Uterus (tissue), 4 donors: ENCODE results near the gene SHROOM4. TPM values are rescaled to one million over a fixed set of nuclear protein-coding genes. Genes with fewer than 3 reads are reported as not detected.

Experiments used
- DNase-seq, 2 donors: peaks; one replicate each; pipeline ENCODE4 v3.0.0-alpha.2; 2019 to 2020
- H3K27ac ChIP-seq, 2 donors: fragments of 200-600 bp; sonication (generic); 1 replicate in 1 of 2; 2 replicates in 1 of 2; pipeline ENCODE4 v1.5.1; 2016 to 2018
- H3K27me3 ChIP-seq, 2 donors: fragments of 200-600 bp; sonication (generic); one replicate each; pipeline ENCODE4 v1.5.1; 2018 to 2019; ENCODE audit warnings: control low read depth in 1 of 2
- H3K36me3 ChIP-seq, 2 donors: fragments of 200-600 bp; sonication (generic); one replicate each; pipeline ENCODE4 v1.5.1; 2019; ENCODE audit warnings: control low read depth in 1 of 2
- H3K4me1 ChIP-seq, 2 donors: fragments of 200-600 bp; sonication (generic); one replicate each; pipeline ENCODE4 v1.5.1; 2018 to 2019; ENCODE audit warnings: control low read depth in 1 of 2
- H3K4me3 ChIP-seq, 2 donors: fragments of 200-600 bp; sonication (generic); 1 replicate in 1 of 2; 2 replicates in 1 of 2; pipeline ENCODE4 v1.5.1; 2018 to 2019; ENCODE audit warnings: mild to moderate bottlenecking in 1 of 2
- H3K9me3 ChIP-seq, 2 donors: fragments of 200-600 bp; sonication (generic); one replicate each; pipeline ENCODE4 v1.5.1; 2019; ENCODE audit warnings: control low read depth in 1 of 2
- POLR2A ChIP-seq, 2 donors: fragments of 450-650 bp; IDR thresholded peaks; one replicate each; pipeline ENCODE4 v1.6.1; 2016; ENCODE audit warnings: antibody characterized with exemption in 2 of 2, mild to moderate bottlenecking in 1 of 2, moderate library complexity in 1 of 2
- intact Hi-C: fragments of 100-400 bp; cut with DNase I; formaldehyde crosslinking; loops from one replicate; pipeline ENCODE4 v1.15.1; 2023; ENCODE audit warnings: low total_unique reads
- total RNA-seq, 4 donors: library from RNA; depleted of rRNA in 3 of 4; stranded (reverse); fragments of >200 nt in 3 of 4; gene quantifications; one replicate each; pipeline versions ENCODE4 v1.1.0 to v1.2.4, GENCODE V29; 2014 to 2023
- TF ChIP-seq, protein P1 (sequence below), 4 experiments: fragments of 200-600 bp in 2 of 4; fragments of 450-650 bp in 2 of 4; sonication (generic) in 2 of 4; IDR thresholded peaks; one replicate each; pipeline ENCODE4 v1.5.1; 2016 to 2019; ENCODE audit warnings: antibody characterized with exemption in 4 of 4, mild to moderate bottlenecking in 2 of 4, moderate library complexity in 1 of 4
- donor health status: DM: yes; HTN: yes; CAD: no.

Gene SHROOM4
- total RNA-seq, 4 donors from 2014 or later: 9.7 to 18.8 (median 12.5) TPM

DNA sequence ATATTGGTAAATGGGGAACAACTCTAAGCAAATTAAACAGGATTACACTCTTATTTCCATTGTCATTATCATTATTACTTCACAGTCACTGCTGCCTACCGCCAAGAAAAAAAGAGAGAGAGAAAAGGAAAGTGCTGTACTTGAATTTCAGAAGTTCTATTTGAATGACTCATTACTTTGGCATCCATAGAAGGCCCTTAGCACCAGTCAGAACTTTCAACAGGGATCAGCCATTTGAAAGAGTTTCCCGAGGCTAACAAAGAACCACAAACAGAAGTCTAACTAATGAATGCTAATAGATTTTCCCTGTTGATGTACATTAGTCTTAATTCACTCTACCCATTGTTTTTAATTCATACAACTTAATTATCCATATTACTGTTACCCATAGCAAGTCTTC is 116.3 kb downstream of the SHROOM4 start:
- H3K27ac ChIP-seq: no peak overlapping the region
- intact Hi-C loops: no loop called here
- H3K4me3 ChIP-seq: no peak overlapping the region
- no peak for DNase-seq
- TF ChIP-seq, protein P1, sequence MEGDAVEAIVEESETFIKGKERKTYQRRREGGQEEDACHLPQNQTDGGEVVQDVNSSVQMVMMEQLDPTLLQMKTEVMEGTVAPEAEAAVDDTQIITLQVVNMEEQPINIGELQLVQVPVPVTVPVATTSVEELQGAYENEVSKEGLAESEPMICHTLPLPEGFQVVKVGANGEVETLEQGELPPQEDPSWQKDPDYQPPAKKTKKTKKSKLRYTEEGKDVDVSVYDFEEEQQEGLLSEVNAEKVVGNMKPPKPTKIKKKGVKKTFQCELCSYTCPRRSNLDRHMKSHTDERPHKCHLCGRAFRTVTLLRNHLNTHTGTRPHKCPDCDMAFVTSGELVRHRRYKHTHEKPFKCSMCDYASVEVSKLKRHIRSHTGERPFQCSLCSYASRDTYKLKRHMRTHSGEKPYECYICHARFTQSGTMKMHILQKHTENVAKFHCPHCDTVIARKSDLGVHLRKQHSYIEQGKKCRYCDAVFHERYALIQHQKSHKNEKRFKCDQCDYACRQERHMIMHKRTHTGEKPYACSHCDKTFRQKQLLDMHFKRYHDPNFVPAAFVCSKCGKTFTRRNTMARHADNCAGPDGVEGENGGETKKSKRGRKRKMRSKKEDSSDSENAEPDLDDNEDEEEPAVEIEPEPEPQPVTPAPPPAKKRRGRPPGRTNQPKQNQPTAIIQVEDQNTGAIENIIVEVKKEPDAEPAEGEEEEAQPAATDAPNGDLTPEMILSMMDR (IDR thresholded peaks at IDR 0.05): no peak
- no peak for TF ChIP-seq POLR2A (IDR thresholded peaks at IDR 0.05)
- H3K27me3 ChIP-seq: no peaks in the 10 kb centered on the region
- no peaks in the 10 kb centered on the region for H3K9me3 ChIP-seq
- H3K4me1 ChIP-seq: no peaks in the 10 kb centered on the region
- H3K36me3 ChIP-seq: no peaks in the 10 kb centered on the region

DNA sequence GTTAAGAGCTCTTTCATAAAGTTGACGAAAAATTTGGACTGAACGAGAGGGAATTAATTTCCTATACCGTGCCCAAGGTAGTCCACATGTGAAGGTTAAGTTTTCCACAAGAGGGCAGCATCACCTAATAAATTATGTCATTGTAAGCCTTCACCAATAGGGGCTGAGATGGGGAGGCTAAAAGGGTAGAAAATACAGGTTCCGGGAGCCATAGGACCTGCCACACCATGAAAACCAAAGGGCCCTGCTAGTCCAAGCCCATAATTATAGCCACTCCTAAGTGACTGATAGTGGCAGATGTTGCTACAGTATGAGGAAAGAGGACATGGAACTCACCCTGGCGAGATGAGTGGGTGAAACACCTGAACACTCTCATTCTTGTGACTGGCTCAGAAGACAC is 122.2 kb downstream of the SHROOM4 start:
- intact Hi-C loops: no loop called here
- no peak for TF ChIP-seq POLR2A (IDR thresholded peaks at IDR 0.05)
- TF ChIP-seq, protein P1 (IDR thresholded peaks at IDR 0.05): peak; percentile 46 to 56 (median 52)
- Histone ChIP-seq H3K36me3 (no peaks in the 10 kb centered on the region), H3K4me1 (no peaks in the 10 kb centered on the region), H3K27ac (no peak overlapping the region), H3K27me3 (no peaks in the 10 kb centered on the region), H3K4me3 (no peak overlapping the region), H3K9me3 (no peaks in the 10 kb centered on the region)
- no peak for DNase-seq

DNA sequence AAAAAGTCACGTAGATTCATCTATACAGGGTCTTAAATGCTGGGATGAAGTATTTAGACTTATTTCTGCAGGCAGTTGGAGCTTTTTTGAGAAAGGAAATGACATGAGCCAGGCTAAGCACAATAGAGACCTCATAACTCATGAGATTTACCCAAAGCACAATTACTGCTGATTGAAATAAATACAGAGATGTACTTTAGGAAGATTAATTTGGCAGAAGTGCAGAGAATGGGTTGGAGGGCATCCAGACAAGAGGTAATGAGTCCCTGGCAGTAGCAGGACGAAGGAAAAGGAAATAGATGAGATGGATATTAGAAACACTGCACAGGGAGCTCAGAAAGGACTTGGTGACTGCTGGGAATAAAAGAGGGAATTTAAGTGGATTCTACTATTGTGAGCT is 129.1 kb downstream of the SHROOM4 start:
- Histone ChIP-seq H3K9me3 (no peaks in the 10 kb centered on the region), H3K4me3 (no peak overlapping the region), H3K27ac (no peak overlapping the region), H3K4me1 (no peaks in the 10 kb centered on the region), H3K36me3 (no peaks in the 10 kb centered on the region), H3K27me3 (no peaks in the 10 kb centered on the region)
- no peak for DNase-seq
- TF ChIP-seq, protein P1 (IDR thresholded peaks at IDR 0.05): no peak
- TF ChIP-seq POLR2A (IDR thresholded peaks at IDR 0.05): no peak
- intact Hi-C loops: no loop called here

DNA sequence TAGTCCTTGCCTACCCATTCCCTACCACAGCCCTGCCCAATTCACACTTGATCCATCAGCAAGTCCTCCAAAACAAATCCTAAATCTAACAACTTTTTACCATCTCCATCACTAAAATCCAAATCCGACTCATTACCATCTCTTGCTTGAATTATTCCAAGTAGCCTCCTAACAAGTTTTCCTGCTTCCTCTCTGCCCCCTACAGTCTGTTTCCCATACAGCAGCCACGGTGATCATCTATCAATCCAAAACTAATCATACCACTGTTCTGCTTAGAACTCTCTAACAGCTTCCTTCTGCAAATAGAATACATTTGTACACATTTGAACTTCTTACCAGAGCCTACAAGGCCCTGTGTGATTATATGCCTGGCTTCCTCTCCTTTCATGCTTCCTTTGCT is 133.0 kb downstream of the SHROOM4 start:
- H3K27ac ChIP-seq: no peak overlapping the region
- no peaks in the 10 kb centered on the region for H3K4me1 ChIP-seq
- intact Hi-C loops: no loop called here
- TF ChIP-seq POLR2A (IDR thresholded peaks at IDR 0.05): no peak
- TF ChIP-seq, protein P1 (IDR thresholded peaks at IDR 0.05): peak in 1 of 4 experiments; percentile 14
- no peaks in the 10 kb centered on the region for H3K27me3 ChIP-seq
- no peaks in the 10 kb centered on the region for H3K36me3 ChIP-seq
- DNase-seq: no peak
- no peak overlapping the region for H3K4me3 ChIP-seq
- no peaks in the 10 kb centered on the region for H3K9me3 ChIP-seq

DNA sequence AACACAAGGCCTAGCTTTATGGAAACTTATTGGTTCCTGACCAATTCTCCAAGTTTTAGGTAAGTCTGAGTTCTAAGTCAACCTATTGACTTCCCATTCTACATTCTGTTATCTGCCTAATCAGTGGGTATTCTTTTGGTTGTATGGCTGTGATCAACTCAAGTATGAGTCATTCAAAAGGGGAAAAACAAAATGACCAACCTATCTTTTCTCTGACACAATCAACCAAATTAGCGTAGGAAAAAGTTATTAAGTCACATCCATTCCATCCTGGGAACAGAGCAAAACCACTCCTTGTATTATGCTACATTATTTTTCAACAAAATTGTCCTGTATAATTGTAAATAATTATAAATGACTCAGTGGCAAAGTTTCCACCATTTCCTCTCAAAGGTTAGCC is 136.2 kb downstream of the SHROOM4 start:
- intact Hi-C loops: no loop called here
- H3K36me3 ChIP-seq: no peaks in the 10 kb centered on the region
- H3K4me1 ChIP-seq: no peaks in the 10 kb centered on the region
- no peak overlapping the region for H3K4me3 ChIP-seq
- H3K9me3 ChIP-seq: no peaks in the 10 kb centered on the region
- TF ChIP-seq, protein P1 (IDR thresholded peaks at IDR 0.05): no peak
- TF ChIP-seq POLR2A (IDR thresholded peaks at IDR 0.05): no peak
- DNase-seq: no peak
- H3K27me3 ChIP-seq: no peaks in the 10 kb centered on the region
- no peak overlapping the region for H3K27ac ChIP-seq
